LoVo (cell line): ENCODE data around the gene GBX1.

ENCODE experiments used
- DNase-seq: peaks from one replicate; pipeline ENCODE4 v3.0.0-alpha.2; 2016; ENCODE audit warnings: low spot score

Gene GBX1

GRCh38 chr7:151139071-151139790 is 28.3 kb downstream of the GBX1 start:
- DNase-seq = no peak

- no peak for DNase-seq
Measured at GRCh38 chr7:151138153-151138851, 29.2 kb downstream of the GBX1 start.

- DNase-seq = no peak
Measured at GRCh38 chr7:151137791-151138152, 29.7 kb downstream of the GBX1 start.

- DNase-seq = no peak
Measured at GRCh38 chr7:151137076-151137675, 30.3 kb downstream of the GBX1 start.

GRCh38 chr7:151135866-151136843 is 31.3 kb downstream of the GBX1 start:
- DNase-seq = no peak

- no peak for DNase-seq
Measured at GRCh38 chr7:151135525-151135845, 32.0 kb downstream of the GBX1 start.

- no peak for DNase-seq
Measured at GRCh38 chr7:151134743-151135524, 32.6 kb downstream of the GBX1 start.

- no peak for DNase-seq
Measured at GRCh38 chr7:151133986-151134742, 33.3 kb downstream of the GBX1 start.

GRCh38 chr7:151133266-151133985 is 34.1 kb downstream of the GBX1 start:
- DNase-seq = no peak

GRCh38 chr7:151132461-151133205 is 34.9 kb downstream of the GBX1 start:
- DNase-seq = no peak

- DNase-seq = no peak
Measured at GRCh38 chr7:151131592-151132293, 35.8 kb downstream of the GBX1 start.

GRCh38 chr7:151131224-151131591 is 36.3 kb downstream of the GBX1 start:
- no peak for DNase-seq

GRCh38 chr7:151130741-151131157 is 36.7 kb downstream of the GBX1 start:
- no peak for DNase-seq

- DNase-seq = no peak
Measured at GRCh38 chr7:151129960-151130591, 37.4 kb downstream of the GBX1 start.

GRCh38 chr7:151129117-151129959 is 38.2 kb downstream of the GBX1 start:
- no peak for DNase-seq

GRCh38 chr7:151128716-151129115 is 38.8 kb downstream of the GBX1 start:
- DNase-seq = no peak

- DNase-seq = no peak
Measured at GRCh38 chr7:151128144-151128543, 39.4 kb downstream of the GBX1 start.
